SK-MEL-5 (cell line): ENCODE measurements around the gene TMEM117. TPM values are rescaled to one million over a fixed set of nuclear protein-coding genes. Genes with fewer than 3 reads are reported as not detected.
"Not testable (repeated sequence)": the region's sequence is repeated elsewhere in the genome, so short reads cannot be mapped to it uniquely, and the experiment has no call there.

Experiments used
- DNase-seq: peaks from one replicate; pipeline ENCODE4 v3.0.0-alpha.2; 2016; ENCODE audit warnings: low read depth, low spot score
- in situ Hi-C: cut with HindIII; loops from 2 replicates; pipeline ENCODE4 v1.10.0; 2016; ENCODE audit warnings: low sequenced_read_pairs, high pct_unique_total_duplicates, low pct_unique_long_range_greater_than_20kb
- total RNA-seq: library from RNA; depleted of rRNA; stranded (reverse); fragments of >200 nt; shearing (Covaris generic); gene quantifications from 2 replicates; pipeline ENCODE4 v1.2.3, GENCODE V29; 2014

TMEM117 gene
- total RNA-seq, 1 experiment from 2014 or later: 62.6 TPM

DNA sequence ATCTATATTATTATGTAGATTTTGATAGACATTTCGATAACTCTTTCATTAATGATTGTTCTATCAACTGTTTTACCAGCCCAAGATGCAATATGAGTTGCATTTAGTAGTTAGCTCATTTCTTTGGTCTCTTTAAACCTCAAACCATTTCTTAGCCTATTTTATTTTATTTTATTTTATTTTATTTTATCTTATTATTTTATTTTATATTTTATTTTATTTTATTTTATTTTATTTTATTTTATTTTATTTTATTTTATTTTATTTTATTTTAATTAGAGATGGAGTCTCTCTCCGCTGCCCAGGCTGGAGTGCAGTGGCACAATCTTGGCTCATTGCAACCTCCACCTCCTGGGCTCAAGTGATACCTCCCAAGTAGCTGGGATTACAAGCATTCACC, 191.0 kb downstream of the TMEM117 start:
- DNase-seq, in situ Hi-C loops: not testable (repeated sequence)

DNA sequence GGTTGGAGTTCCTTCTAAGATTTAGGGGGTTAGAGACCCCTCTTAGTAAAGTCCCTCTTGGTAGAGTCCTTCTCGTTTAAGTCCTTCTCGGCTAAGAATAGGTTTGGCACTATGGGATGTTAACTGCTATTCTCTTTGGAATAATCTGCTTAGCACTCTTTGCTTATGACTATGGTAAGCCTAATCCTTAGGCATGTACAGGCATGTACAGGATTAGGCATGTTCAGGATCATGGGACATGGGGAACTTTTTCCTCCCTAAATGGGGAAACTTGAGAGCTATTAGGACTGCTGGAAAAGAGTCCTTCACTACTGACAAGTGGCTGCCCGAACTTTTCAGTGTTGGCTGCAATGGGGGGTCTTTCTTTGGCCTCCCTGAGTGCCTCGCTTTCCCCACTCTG, 193.3 kb downstream of the TMEM117 start:
- DNase-seq: no peak
- in situ Hi-C loops: no loop called here

DNA sequence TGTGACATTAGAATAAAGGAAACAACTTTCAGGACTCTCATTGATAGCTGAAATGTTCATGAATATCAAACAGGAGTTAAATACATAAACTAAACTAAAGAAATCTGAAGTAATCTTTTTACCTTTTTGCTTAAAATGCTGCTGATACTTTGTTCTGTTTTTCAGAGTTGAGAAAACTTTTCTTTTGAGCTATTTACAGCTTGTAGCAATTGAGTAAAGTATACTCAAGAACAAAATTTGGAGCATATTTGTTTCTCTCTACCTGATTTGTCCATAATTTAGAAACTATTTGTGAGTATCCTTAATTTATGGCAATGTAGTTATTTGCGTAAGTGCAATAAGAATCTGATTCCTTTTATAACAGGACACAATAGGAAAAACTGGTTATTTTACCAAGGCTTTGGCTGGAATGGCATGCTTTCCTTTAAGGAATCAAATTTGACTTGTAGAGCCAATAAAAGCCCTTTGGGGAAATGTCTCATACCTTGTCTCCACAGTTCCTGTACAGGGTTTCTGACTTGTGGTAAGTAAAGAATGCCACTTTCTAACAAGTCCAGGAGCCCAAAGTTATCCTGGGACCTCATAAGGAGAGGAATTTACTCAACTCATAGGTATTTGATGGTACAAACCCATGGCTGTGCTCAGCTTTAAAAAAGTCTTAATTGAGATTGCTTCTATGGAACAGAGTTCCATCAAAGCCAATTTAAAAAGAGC, 195.7 kb downstream of the TMEM117 start:
- in situ Hi-C loops: no loop called here
- no peak for DNase-seq

DNA sequence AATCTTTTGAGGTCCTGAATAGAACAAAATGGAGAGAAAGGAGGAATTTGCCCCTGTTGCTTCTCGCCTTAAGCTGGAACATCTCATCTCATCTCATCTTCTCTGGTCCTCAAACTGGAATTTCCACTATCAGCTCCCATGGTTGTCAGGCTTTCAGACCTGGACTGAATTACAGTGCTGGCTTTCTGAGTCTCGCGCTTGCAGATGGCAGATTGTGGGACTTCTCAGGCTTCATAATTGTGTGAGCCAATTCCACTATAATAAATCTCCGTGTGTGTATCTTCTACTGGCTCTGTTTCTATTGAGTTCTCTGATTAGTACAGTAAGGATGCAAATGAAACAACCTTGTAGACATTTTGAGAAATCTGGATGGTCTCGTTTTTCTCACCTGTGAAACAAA, 199.0 kb downstream of the TMEM117 start:
- in situ Hi-C loops: no loop called here

DNA sequence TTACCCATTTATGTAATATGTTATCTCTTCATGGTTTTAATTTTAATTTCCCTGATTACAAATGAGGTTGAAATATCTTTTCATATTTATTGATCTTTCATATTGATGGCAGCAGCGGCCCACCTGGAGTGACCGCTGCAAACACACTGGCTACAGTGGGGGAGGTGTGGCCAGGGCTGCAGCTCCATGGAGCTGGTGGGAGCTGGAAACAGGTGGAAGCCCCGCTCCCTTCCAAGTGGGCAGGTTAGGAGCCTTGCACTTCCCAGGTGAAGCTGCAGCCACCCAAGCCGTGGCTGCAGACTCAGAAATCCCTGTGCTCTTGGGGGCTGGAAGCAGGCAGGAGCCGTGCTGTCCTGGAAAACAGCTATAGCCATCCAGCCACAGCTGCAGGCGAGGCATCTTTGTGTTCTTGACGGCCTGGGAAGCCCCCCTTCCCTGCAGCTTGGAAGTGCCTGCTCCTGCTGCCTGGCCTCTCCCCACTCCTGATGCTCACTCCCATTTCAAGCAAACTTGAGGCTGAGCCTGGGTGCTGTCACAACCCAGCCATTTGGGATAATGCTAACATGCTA, 201.1 kb downstream of the TMEM117 start:
- DNase-seq: no peak
- in situ Hi-C loops: no loop called here

More for the DNA sequence above, 199.0 kb downstream of the TMEM117 start:
- no peak for DNase-seq

DNA sequence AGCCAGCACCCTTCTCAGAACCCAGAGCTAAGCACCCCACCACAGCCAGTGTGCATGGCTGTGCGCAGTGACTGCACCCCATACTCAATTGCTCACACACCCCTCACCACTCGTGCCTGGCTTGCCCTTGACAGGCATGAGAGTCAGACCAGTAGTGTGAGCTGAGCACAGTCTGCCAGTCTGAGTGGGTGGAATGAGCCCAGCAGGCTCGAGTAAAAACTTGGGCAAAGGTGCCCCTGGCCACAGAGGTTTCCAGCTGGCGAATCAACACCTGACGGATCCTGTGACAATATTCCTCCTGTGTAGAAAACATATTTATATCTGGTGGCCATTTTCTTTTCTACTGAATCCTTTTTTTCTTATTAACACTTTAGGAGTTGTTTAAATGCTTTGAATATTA, 202.5 kb downstream of the TMEM117 start:
- DNase-seq: no peak
- in situ Hi-C loops: no loop called here

DNA sequence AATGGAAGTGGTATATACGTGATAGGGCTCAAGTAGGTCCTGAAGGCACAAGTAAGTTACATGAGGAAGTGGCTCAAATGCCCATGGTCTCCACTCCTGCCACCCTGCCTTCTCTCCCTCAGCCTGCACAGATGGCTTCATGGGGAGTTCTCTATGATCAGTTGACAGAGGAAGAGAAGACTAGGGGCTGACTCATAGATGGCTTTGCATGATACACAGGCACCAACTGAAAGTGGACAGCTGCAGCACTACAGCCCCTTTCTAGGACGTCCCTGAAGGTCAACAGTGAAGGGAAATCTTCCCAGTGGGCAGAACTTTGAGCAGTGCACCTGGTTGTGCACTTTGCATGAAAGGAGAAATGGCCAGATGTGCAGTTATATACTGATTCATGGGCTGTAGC, 208.6 kb downstream of the TMEM117 start:
- in situ Hi-C loops, DNase-seq: not testable (repeated sequence)

DNA sequence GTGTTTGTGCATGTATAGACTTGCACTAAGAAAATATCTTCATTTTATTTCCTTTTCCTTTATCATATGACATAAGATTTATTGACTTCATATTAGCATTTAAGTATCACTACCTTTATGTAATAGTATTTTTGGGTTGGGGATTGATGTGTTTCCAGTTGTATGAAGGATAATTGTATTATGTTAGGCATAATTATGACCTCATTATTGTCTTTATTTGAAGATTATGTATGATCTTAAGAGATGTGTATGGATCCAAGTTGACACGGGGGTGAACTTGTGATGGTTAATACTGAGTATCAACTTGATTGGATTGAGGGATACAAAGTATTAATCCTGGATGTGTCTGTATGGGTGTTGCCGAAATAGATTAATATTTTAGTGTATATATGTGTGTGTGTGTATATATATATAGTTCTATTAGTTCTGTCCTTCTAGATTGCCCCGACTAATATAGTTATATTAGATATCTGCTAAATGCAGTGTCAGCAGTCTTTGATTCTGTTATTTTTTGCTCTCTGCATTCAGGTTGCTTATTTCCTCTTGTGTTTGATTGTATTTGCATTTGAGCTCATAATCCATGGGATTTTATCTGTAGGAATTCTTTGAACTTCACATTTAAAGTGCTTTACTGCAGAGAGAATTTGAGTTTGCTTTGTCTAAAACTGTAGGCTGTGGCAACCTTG, 211.0 kb downstream of the TMEM117 start:
- in situ Hi-C loops: no loop called here
- DNase-seq: no peak

DNA sequence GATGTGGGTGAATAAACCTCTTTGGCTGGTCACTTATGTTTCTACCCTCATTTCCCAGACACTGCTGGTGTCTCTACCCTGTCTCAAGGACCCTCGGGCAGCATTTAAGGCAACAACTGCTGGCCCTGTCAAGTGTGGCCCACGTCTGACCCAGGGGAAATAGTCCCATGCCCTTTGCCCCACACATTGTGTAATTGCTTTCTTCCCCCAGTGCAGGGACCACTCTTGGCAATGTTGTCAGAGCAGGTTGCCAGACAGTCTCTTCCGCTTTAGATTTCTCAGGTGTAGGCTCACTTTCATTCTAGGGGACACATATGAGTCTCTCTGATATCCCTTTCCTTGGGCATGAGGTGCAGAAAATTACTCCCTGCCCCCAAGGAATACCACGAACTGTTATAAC, 216.7 kb downstream of the TMEM117 start:
- in situ Hi-C loops: no loop called here
- DNase-seq: no peak

DNA sequence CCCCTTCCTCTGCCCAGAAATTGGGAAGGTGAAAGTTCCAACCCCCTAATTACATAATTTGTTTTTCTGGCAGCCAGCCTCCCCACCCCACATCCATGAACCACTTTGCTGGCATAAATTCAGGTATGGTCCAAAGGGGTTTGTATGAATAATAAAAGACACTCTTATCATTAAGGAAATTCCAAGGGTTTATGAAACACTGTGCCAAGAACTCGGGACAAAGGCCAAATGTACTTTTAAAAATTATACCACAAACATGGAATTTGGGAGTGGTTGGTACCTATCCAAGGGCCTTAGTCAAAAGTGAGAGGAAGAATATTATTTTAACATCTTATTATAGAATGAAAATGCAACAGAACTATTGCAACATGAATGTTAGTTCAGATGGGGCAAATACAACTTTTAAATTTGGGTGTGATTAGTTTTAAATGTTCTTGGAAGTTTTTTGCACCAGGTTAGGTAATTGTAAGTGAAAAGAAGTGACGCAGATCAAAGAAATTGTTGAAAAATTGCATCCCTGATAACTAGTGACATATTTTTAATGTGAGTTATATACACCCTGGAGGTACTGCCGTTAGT, 217.8 kb downstream of the TMEM117 start:
- DNase-seq: no peak
- in situ Hi-C loops: no loop called here

DNA sequence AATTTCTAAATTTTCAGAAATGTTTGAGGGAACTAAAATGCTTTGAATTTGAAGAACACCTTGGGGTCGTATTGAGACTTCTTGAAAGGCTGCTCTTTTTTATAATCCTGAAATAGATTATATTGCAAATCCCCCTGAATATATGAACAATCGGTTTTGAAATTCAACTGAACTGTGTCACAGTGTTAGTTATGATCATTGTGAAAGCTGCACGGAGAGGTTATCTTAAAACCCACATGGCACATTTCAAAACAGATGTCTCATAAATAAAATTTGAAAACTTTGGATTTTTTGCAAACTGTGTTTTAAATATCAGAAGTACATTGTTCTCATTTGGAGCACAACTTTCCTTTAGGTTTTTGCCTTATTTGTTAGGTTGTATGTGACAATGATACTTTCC, 218.4 kb downstream of the TMEM117 start:
- in situ Hi-C loops: no loop called here

DNA sequence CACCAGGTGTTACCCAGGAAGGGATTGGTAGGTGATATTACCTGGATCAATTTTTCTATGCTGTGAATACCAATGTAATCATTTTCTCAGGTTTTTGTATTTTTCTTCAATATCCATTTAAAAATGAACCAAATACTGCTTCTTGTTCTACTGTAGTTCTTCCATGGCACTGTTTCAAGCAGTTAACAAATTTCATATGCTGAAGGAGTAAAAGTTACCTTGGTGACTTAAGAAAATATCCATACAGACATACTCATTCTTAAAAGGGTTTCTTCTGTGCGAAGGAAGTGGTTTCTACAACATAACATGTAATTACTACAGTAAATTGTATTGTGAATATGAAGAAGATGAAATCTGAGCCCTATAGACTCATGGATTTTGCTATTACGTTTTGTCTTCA, 222.5 kb downstream of the TMEM117 start:
- in situ Hi-C loops: no loop called here
- no peak for DNase-seq

More for the DNA sequence above, 218.4 kb downstream of the TMEM117 start:
- no peak for DNase-seq

DNA sequence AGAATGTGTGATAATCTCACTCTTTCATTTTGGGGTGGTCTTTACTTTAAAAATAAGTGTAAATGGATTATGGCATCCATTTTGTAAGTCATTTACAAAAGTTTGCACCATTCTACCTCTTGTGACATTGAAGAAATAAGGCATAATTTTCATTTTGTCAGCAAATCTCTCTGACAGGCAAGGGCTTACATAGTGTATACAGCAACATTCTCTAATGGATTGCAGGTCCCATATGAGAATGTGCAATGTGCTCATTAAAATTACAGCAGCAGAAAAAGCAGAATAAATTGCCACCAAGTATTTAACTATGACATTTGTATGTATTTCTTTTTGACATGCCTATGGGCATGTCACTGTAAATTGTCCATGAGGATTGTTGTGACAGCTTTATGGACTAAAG, 223.6 kb downstream of the TMEM117 start:
- no peak for DNase-seq

DNA sequence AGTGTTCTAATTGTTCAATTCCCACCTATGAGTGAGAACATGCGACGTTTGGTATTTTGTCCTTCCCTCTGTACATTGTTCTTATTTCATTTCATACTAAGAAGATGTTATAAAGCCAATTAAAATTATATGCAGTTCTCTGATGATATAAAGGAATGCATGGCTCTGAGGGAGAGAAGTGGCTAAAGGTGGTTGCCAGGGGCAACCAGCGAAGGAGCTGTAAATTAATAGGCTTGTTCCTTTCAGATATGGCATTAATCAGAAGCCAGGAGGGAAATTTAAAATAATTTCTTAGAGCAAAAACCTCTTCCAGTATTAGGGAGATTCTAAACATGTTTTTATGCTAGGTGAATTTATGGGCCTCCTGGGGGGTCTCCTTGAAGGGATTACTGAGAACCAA, 227.8 kb downstream of the TMEM117 start:
- DNase-seq: no peak

More for the DNA sequence above, 223.6 kb downstream of the TMEM117 start:
- in situ Hi-C loops: no loop called here

DNA sequence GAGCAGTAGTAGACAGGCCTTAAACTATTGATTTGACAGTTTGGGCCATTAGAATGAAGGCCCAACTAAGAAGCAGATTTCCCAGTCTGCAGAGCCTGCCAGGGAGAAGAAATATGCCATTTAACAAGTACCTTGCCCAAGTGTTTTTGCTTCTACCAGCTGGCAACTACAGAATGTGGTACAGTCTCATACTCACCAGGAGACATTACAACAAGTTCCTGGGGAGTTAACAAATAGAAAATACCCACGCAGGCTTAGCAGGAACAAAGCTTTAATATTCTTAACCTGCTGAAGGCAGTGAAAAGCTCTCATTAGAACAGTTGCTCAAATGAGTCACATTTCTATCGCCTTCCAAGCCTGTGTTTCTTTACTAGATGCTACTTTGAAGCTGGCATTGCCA, 241.0 kb downstream of the TMEM117 start:
- DNase-seq: no peak
- in situ Hi-C loops: no loop called here

More for the DNA sequence above, 227.8 kb downstream of the TMEM117 start:
- in situ Hi-C loops: no loop called here

DNA sequence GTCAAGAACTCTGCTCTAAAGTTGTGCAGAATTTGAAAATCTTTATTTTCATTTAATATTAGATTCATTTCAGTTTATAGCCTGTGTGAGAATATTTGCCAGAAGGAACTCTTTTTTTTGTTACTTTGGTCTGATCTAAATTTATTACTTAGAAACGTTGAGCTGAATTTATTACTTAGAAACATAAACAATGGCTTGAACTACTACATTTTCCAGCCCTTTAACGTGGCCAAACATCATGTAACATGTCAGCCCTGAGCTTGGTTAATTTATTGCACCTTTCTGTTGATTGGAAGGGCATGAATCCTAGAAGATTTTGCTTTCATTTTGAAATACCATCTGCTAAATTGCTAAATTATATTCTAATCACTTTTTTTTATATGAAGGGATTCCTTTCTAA, 241.4 kb downstream of the TMEM117 start:
- no peak for DNase-seq
- in situ Hi-C loops: no loop called here

DNA sequence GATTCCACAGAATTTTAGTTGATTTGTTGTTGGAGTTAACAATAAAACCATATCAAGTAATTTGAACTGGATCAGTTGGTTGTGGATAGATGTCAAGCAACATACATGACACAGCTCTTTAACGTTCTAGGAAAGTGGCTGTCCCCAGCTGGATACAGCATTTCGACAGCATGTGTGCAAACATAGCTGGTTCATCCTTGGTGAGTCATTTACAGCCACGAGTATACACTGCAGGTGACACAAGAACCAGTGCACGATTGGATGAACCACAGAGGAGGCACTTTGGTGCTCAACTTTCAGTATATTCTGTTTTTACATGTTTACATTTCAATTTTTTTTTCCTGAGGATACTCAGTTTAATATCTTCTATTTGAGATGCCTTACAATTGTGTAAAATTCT, 242.4 kb downstream of the TMEM117 start:
- in situ Hi-C loops: no loop called here
- DNase-seq: no peak

DNA sequence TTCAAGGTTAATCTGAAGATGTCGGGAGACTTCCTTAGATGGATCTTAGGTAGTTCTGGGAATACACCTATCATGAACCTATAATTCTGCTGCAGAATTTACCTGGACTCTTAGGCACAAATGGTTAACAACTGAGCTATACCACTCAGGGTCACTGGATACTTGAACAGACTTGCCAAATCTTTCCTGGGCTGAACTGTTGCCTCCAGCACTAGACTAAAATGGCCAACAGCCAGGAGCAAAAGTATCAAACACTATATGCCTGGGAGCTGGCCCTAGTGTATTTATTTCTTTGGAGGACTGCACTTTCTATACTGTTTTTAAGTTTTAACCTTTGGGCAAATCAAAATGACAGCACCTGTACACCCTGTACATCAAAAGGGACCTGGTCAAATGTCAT, 252.8 kb downstream of the TMEM117 start:
- in situ Hi-C loops: no loop called here
- no peak for DNase-seq
